Activated T-cell treated with anti-CD3 and anti-CD28 coated beads, Interleukin-2, amount 50 U/mL, for 48 hours (primary cell): ENCODE results near the gene CIRBP.

ENCODE experiments used
- DNase-seq, 2 experiments: peaks; one replicate each; pipeline ENCODE4 v3.0.0-alpha.2; 2020

The CIRBP gene

DNA sequence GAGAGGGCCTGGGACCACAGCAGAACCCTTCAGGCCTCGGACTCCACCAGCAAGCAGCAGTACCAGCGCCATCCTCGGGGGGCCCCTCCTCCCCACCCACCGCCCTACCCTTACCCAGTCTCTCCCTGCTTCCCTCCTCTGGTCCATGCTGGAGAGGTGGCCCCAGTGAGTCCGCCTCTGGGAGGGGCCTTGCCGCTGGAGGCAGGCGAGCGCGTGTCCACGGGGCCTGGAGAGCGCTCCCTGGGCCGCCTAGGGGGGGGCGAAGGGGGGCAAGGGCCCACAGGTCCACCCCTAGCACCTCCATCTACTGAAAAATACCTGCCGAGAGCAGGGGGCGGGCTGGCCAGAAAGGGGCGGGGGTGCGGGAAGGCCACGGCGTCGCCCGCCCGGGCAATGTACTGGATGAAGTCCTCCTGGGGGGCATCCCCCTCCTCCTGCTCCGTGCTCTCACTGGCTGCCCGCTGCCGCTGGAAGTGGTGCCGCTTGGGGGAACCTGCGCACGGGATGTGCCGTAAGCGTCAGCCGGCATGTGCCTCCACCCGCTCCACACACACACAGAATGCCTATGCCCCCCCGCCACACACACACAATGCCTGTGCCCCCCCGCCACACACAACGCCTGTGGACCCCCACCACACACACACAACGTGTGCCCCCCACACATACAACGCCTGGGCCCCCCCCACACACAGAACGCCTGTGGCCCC, 38.2 kb upstream of the CIRBP start:
- DNase-seq = no peak

DNA sequence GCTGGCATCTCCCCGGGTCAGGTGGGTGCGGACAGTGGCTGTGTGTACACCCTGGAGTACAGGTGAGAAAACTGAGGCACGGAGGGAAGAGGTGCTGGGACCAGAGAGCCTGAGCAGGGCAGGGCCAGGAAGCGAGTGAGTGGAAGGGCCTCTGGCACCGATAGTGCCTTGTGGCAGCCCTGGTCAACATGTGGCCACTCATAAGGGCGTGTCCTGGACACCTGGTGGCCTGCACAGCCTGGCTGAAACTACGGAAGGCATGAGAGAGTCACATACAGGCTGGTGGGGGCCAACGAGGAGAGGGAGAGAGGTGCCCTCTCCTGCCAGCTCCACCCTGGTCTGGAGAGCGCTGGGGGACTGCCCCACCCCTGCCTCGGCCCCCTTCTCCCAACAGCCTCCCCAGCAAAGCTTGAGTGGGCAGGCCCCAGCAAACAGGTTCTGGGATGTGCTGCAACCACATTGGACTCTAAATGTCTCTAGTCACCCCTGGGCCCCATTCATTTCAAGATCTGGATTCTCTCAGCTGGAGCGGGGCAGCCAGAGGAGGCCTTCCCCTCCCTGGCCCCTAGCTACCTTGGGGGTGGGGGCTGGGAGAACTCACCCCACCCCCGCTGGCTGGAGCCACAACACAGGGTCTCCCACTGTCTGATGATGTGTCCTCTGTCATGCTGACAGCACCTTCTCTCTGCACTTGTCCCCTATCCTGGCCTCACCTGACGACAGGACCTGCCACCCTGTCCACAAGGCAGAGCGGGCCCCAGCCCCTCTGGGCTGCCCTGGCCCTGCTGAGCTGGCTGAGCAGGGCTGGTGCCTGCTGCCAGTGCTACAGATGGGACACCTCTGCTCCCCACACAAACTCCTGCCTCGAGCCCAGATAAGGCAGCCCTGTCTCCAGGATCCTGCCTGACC, 37.1 kb upstream of the CIRBP start:
- DNase-seq = no peak

DNA sequence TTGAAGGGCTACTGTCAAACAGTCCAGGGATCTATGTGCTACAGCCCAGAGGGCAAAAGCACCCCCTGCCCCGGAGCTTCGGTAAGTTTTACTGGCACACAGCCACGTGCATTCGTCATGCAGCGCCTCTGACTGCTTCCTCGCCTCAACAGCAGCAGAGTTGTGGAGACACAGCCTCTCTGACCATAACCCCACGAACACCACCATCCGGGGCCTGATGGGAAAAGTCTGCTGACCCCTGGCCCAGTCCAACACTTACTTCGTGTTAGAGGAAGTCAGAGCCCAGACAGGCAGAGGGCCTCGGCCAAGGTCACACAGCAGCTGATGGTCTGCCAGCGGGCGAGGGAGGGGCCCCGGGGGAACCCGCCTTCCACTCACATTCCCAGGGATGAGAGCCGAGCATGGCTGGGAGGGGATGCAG, 36.5 kb upstream of the CIRBP start:
- no peak for DNase-seq

DNA sequence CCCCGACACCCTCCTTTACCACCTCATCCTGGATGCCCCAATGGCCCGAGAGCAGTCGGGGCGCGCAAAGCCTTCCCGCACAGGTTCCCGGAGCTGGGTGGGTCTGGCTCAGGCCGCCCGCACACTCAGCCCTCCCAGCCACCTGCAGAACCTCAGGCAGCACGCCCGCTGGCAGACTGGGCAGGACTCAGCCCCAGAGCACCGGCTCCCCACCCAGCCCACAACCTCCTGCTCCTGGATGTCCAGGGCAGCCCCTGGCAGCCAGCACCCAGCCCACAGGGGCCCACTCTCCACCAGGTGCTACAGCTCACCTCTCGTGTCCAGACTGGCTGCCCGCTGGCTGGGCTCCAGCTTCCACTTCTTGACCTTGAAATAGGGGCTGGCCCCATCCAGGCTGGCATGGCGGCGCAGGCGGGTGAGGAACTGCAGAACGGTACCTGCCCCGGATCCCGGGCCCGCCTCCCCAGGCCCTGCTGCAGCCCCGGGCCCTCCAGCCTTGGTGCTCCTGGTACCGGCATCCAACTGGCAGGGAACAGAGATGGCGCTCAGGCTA, 35.9 kb upstream of the CIRBP start:
- DNase-seq = no peak

DNA sequence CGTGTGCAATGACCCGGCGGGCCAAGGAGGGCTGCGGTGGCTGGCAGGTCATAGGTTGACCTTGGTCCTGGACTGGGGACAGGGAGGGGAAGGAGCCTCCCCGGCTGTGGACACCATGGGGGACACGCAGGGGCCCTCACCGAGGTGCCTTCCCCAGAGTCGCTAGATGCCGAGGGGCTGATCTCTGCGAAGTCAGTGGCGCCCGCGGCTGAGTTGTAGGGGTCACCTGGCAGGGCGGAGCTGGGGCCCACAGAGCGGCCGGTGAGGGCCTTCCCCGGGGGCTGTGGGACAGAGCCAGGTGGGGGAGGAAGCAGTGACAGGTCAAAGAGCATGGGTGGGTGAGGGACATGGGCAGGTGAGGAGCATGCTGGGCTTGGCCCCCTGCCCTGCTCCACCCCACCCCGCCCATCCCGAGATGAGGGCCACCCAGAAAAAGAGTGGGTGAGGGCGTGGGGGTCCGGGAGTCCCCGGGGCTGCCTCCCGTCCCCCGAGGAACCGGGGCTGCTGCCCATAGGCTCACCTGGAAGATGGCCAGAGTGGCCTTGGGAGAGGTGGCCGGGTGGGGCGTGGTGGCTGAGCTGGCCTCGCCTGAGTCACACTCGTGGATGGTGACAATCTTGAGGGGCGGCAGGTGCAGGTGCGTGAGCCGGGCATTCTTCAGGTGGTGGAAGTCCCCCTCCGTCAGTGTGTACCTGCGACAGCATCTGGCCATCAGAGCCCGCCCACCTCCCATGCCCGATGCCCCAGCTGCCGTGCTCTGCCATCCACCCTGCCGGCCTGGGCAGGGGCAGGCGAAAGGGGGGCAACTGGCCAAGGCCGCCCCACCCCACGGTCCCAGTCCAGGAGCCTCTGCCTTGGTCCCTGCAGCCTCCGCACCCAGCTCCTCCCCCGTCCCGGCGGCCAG, 34.8 kb upstream of the CIRBP start:
- DNase-seq = no peak

DNA sequence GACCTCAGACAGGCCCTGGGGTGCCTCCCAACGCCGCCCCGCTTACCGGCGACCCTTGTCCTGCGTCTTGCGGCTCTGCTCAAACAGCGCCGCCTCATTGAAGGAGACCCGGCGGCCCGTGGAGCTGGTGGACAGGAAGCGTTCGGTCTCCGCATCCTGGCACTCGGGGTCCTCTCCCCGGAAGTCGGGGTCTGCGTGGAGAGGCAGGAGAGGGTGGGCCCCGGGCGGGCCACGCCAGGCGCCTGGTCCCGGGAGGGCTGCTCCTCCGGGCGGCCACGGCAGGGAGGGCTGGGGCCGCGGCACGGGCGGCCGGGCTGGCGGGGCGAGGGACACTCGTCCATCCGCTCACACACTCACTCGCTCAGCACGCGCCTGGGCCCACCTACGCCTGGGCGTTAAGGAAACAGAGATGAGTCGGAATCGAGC, 34.2 kb upstream of the CIRBP start:
- DNase-seq = no peak

DNA sequence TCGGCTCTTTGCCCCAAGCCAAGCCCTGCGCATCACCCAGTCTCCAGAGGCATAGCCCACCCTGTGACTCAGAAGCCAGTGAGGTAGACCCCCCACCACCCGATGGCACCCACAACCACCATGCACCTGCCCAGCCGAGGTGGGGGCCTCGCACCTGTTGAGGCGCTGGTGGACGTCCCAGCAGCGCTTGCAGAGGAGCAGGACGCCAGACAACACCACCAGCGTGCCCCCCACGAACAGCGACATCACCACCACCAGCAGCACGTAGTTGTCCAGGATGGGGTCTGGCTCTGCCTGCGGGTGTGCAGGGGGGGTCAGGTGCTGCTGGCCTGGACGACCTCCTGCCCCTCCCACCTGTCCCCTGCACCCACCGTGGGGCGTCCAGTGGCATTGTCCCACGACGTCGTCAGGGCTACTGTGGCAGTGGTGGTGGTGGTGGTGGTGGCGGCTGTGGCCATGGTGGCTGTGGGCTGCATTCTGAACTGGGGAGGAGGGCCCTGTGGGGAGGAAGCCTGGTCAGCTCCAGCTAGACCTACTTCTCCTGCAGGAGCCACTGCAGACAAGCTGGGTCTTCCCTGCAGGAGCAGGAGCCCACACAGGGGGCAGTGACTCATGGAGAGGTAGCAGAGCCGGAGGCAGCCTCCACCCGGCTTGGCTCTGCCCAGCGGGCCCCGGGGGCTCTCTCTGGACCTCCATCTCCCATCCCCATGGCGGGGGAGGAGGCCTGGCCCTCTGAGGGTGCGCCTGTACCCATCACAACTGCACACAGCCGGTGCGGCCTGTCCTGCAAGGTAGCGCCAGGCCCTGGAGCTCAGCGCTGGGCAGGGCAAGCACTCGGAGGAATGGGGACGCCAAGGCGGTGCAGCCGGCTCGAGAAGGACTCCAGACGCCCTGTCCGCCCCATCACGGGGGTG, 33.2 kb upstream of the CIRBP start:
- no peak for DNase-seq

DNA sequence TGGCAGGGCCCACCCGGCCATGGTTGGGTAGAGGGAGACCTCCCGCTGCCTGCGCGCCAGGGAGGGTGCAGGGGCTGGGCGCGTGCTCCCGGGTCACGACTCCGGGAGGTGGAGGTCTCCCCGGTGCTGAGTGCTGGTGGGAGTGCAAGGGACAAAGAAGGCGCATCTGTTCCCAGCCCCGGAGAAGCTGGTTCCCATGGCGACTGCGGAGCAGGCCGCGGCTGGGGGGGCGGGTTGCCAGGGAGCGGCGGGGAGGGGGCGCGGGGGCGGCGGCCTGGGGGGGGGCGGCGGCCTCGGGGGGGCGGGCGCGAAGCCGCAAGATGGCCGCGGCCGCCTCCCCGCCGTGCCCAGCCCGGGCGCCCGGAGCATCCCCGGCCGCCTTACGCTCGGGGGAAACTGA, 32.6 kb upstream of the CIRBP start:
- DNase-seq = no peak

DNA sequence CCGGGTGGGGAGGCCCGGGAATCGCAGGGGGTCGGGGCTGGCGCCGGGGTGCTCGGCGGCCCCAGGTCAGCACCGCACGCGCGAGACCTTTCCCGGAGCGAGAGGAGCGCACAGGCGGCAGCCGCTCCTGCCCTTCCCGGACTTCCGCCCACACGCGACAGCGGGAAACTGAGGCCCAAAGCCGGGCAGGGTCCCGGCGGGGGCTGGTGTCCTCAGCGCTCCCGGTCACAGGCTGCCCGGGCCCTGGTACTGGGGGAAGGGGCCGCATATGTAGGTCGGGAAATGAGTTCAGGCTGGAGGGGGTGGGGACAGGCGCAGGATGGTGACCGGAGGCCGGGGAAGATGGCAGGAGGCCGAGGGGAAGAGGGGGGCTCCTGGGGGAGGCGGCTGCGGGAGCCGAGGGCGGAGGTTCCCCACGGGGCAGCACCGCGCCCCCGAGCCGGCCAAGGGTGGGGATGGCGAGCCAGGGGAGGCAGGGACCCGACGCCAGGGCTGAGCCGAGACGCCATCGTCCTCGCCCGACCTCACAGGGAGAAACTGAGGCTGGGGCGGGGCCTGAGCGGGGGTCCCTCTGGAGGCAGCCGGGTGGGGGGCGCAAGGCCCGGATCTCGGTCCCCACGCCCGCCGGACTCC, 32.0 kb upstream of the CIRBP start:
- DNase-seq = peak in 1 of 2 experiments; percentile 58

DNA sequence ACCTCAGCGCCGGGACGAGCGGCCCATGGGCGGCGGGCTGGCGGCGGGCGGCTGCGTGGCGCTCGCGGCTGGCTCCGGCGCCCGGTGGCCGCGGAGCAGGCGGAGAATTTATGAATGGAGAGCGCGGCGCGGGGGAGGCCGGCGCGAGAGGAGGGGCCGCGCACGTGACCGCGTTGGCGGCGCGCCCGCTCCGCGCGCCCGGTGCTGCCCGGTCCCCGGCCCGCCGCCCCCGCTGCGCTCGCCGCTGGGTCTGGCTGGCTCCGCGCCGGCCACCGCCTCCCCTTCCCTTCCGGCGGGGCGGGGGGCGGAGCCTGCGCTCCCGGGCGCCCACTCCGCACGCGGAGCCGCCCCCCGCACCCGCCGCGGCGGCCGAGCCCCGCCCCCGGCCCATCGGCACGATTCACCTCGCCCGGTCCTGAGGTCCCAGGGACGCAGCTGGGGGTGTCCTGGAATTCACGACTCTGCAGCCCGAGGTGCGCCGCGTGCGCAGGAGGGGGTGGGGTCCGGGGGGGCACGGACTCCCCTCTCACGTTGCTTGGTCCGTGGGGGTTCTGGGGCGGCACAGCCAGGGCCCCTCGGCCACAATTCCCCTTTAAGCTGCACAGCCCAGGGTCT, 31.3 kb upstream of the CIRBP start, which contains the start of gene CBARP:
TSS of gene CBARP (minus strand) at position 252 of the 615 bp plus-strand sequence. CDS start 1,905 bp downstream, outside the sequence.
- DNase-seq = peak; percentile 59 to 65

DNA sequence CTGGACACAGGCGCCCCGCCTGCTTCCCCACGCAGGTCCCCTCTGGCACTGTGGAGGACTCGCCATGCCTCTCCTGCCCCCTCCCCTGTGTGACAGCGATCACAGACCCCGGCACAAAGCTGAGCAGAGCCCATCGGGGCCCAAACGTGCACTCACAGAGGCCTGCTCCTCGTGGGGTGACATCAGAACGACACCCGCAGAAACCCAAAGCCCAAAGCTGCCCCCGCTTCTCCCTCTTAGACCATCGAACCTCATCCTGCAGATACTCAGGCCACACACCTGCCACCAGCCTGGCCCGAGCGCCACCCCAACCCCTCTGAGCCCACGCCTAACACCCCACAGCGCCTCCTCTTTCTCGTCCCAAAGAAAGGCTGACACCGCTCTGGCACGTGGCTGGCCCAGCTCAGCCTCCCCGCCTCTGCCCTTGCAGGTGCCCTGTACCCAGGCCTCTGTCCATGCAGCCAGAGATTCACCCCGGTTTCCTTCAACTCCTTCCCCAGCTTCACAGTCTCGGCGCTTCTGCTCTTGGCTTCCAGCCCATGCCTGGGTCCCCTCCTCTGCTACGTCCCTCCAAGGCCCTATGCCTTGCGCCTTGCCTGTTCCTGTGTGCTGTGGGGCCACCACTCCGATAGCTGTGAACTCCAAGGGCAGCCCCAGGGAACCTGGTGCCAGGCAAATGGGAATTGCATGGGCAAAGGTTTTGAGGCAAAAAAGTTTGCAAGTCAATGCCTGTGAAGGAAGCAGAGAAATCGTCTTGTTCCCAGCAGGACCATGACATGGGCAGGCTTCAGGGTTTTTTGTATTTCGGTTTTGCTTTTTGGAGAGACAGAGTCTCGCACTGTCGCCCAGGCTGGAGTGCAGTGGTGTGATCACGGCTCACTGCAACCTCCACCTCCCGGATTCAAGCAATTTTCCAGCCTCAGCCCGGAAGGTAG, 30.5 kb upstream of the CIRBP start:
- DNase-seq = peak; percentile 51 to 55

DNA sequence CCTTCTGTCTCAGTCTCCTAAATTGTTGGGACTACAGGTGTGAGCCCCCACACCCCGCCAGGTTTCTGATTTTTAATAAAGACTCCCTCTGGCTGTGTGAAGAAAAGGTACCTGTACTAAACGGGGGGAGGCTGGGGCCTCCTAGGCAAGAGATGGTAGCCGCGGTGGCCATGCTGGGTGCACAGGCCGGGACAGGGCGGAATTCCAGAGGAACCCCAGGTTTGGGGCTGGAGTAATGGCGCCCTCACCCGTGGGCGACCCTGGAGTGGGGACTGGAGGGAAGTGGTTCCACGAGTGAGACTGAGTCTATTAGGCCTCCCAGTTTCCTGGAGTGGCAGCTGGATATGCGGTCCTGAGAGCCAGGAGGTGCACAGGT, 29.7 kb upstream of the CIRBP start:
- DNase-seq = peak in 1 of 2 experiments; percentile 43

DNA sequence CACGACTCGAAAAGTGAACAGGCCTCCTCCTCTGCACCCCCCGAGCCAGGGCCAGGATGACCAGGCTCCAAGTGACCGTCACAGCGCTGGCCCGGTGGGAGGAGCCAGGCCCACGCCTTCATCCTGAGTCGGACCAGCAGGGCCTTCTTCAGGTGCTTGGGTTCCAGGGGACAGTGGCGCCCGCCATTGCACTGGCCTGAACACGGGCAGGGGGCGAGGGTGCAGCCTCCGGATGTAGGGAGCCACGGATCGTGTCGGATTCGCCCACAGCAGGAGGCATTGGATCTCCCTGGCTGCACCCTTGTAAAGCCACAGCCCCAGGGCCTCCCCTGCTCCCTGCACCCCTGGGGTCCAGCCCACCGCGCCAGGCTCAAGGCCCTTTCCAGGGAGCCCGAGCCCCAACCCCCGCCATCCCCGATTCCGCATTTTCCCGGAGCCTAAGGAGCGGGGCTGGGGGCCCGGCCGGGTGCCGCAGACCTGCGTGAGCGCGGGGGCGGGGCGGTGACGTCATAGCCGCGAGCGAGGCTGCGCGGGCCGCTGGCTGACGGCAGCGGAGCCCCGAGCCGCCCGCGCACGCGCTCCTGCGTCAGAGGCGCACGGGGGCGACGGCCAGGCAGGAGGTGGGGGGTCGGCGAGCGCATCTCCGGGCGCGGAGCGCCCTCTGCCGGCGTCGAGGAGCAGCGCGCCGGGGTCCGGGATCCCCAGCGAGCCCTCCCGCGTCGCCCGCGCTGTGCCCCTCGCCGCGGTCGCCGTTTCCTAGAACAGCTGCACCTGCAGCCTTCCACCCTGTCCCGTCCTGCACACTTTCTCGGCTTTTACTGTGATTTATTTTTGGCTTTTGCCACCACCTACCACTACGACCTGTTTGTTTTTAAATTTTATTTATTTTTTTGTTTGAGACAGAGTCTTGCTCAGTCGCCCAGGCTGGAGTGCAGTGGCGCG, 29.1 kb upstream of the CIRBP start:
- DNase-seq = peak; percentile 96 to 99

DNA sequence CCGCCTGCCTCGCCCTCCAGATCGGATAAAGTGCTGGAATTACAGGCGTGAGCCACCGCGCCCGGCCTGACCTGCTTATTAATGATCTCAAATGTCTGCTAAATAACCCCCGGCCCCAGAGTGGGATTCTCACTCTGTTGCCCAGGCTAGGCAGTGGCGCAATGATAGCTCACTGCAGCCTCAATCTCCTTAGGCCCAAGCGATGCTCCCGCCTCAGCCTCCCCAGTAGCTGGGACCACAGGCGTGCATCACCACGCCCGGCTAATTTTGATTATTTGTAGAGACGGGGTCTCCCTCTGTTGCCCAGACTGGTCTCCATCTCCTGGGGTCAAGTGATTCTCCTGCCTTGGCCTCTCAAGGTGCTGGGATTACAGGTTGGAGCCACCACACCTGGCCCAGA, 28.2 kb upstream of the CIRBP start:
- DNase-seq = peak in 1 of 2 experiments; percentile 46

DNA sequence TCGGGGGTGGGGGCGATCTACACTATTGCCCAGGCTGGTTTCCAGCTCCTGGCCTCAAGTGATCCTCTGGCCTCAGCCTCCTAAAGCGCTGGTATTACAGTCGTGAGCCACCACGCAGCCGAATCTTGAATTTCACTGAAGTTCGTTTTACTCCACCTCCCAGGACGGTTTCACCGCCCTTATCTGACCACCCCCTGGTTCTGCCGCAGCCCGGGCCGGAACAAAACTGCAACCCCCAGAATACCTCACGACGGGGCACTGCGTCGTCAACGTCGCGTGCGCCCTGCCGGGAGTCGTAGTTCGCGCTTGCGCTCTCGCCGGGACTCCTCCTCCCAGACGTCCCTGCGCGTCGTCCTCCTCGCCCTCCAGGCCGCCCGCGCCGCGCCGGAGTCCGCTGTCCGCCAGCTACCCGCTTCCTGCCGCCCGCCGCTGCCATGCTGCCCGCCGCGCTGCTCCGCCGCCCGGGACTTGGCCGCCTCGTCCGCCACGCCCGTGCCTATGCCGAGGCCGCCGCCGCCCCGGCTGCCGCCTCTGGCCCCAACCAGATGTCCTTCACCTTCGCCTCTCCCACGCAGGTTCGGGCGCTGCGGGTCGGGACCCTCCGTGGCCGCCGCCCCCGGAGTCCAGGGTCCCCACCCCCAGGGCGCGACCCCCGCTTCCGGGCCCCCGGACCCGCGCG, 27.6 kb upstream of the CIRBP start, which contains the start of gene ATP5F1D:
TSS of gene ATP5F1D (plus strand) at position 335 of the 679 bp plus-strand sequence. CDS start at position 435, 100 bp downstream.
- DNase-seq = peak; percentile 95 to 98

DNA sequence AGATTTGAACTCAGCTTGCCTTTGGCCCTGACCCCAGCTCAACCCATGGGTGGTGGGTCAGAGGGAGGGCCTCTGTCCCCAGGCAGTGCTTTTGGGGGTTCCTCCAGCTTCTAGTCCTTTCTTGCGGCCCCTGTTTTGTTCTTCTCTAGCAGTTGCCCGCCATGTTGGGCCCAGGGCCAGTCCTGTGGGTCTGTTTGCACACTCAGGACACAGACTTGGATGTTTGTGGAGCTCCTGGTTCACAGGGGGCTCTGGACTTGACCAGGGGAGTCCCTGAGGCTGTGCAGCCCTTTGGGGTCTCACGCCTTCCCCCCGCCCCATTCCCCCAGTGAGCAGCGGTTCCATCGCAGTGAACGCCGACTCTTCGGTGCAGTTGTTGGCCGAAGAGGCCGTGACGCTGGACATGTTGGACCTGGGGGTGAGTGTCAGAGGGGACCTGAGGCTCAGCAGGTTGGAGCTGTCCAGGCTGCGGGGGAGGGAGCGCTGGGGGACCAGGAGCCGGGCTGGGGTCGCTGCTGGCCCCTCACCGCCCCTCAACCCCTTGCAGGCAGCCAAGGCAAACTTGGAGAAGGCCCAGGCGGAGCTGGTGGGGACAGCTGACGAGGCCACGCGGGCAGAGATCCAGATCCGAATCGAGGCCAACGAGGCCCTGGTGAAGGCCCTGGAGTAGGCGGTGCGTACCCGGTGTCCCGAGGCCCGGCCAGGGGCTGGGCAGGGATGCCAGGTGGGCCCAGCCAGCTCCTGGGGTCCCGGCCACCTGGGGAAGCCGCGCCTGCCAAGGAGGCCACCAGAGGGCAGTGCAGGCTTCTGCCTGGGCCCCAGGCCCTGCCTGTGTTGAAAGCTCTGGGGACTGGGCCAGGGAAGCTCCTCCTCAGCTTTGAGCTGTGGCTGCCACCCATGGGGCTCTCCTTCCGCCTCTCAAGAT, 25.1 kb upstream of the CIRBP start:
- DNase-seq = peak; percentile 91 to 95
